NCI-H510A (cell line): Measurements from ENCODE around the gene RASGEF1C.

Experiments used
- DNase-seq: peaks from one replicate; lab custom pipeline; 2025; lab: John Stamatoyannopoulos, UW

Gene RASGEF1C

DNA sequence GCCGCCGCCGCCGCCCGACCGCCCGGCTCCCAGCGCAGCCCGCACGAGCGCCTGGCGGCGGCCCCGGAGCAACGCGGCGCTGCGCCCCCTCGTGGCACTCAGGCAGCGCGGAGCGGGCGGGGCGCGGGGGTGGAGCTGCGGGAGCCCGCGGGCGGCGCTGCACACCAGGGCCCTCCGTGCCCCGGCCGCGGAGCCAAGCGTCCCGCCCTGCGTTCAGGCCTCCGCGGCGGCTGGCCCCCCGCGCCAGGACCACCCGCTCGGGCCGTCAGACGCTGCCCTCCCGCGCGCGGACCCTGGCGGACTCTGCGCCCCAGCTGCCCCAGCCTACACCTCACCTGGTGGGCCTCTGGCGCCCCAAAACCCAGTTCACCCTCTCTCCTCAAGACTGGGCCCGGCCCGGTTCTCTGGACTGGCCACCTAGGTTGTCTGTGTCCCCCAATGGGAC lies at the start of gene RASGEF1C:
Gene RASGEF1C, minus strand, starts transcription at position 75 of the 445 bp plus-strand sequence. CDS start 71,159 bp downstream, outside the sequence.
- no peak for DNase-seq

DNA sequence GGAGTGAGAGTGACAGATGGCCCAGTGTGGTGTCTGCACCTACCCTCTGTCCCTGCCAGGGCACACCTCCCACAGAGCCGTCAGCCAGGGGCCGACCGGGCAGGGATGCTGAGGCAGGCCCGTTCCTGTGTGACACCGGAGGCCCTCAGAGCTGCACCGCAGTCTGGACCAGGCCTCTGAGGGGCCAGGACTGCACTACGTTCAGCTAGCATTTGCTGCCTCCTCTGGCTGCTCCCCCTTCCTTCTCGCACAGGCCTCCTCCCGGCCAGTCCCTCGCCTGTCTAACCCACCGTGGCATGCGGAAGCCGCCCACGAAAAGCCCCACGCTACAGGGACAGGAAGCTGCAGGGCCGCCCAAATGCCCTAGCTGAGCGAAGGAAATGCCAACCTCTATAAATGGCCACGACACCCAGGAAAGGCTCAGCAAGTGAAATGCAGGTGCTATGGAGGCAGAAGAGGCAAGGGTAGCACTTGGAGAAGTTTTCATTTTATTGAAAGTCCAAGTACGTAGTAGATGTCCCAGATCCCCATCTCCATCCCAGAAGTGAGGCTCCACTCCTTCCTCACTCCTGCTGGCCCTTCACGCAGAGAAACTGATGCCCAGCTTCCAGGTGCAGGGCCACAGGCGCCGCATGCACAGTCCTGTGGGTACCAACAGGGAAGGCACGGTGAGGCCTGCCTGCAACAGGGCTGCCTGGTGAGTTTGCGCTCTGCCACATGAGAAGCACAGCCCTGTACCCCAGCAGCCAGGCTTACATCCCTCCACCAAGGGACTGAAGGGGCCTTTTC lies 44.2 kb upstream of the RASGEF1C start:
- DNase-seq = no peak

DNA sequence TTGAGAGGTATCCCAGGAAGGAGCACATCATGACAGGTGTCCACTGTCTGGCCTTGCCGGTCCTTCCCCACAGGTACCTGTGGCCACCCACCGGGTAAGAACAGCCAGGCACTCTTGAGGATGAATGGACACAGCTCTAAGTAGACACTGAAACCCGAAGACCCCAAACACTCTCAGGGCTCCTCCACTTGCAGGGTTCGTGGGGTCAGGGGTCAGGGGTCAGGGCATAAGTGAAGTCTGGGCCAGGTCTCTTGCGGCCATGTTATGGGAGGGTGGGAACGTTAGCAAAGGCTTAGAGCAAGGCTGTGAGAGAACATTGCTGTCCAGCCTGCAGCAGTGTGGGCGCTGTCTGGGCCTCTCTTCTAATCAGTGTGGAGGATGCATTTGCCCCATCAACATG lies 42.9 kb upstream of the RASGEF1C start:
- DNase-seq = no peak

DNA sequence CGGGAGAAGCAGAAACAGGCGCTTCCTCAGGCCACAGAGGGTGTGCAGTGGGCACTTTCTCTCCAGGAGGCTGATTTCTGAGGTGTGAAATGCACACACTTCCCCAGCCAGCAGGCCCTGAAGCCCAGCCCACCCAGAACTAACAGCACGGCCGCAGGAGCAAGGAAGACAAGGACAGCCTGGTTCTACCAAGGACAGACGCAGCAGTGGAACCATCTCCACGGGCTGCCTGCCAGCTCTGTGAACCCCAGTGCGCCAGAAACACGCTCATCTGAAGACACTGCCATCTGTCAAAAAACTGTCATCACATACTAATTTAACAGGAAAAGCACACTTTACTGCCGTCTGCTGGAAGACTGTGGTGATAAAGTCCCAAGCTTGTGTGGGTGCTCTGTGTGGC lies 42.1 kb upstream of the RASGEF1C start:
- DNase-seq = no peak

DNA sequence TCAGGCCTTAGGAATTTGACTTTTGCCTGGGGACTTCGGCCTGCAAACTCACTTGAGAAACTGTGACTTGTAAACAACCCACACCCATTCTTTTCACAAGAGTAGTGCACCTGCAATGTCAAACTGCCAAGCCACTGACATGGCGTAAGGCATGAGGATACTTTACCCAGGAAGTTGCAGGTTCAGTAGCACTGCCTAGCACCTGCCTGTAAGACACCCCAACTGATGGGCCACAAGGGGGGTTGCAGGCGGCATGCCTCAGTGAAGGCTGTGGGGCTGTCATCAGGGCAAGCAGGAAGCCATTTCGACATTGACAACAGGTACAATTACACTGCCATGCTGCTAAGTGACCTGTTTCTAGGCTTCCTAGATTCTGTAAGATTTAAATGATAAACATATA lies 41.3 kb upstream of the RASGEF1C start:
- no peak for DNase-seq

DNA sequence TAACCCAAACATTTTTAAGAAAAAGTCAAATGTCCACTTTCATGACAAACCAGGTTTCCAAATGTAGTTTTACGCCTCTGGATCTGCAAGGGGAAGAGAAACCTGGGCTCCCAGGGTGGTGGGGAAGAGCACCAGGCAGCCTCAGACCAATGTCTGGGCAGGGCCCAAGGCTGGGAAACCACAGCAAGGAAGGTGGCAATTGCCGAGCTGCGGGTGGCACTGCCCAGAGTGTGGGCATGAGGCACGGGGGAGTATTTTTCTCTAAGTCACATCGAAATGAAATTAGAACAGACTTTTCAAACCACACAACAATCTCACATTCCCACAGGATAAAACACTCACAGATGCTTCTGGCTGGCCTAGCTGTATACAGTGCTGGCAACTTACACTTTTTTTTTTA lies 32.6 kb upstream of the RASGEF1C start:
- no peak for DNase-seq

DNA sequence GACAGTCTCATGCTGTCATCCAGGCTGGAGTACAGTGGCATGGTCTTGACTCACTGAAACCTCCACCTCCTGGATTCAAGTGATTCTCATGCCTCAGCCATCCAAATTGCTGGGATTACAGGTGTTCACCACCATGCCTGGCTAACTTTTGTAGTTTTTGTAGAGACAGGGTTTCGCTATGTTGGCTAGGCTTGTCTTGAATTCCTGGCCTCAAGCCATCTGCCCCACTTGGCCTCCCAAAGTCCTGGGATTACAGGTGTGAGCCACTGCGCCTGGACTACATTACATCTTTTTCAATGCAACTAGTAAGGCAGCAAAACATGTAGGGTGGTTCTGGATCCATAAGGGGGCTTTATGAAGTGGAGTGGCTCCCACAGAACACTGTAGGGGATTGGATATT lies 29.6 kb upstream of the RASGEF1C start:
- DNase-seq = no peak

DNA sequence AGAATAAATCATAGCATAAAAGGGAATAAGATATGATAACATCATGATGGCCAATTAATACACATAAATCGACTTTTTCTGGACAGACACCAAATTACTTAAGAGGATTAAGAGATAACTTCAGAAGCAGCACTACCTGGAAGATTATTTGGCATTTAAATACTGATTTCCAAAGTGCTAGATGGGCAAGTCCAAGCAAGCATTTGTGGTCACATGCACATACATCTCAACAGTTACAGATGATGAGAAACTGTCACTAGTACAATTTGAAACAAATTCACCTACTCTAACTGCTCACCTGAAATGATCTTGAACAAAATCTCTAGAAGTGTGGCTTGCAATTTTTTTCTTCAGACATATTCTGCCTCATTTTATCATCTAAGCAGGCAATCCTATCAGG lies 26.8 kb upstream of the RASGEF1C start:
- no peak for DNase-seq

DNA sequence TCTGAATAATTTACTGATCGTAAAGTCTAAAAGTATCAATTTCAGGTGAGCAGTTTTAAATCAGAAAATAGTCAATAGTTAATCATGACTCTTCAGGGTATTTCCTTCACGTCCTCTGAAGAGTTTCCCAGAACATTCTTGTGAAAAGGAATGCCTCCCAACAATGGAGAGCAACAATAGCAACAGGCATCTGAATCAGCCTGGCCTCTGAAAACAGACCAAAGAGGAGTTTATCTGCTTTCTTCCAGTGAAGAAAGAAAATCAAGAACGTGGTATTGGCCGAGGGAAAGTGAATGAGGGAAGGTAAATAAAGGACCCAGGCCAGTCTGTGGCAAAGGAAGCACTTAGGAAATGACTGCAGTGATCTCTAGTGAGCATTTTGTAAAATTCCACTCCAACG lies 26.1 kb upstream of the RASGEF1C start:
- DNase-seq = no peak

DNA sequence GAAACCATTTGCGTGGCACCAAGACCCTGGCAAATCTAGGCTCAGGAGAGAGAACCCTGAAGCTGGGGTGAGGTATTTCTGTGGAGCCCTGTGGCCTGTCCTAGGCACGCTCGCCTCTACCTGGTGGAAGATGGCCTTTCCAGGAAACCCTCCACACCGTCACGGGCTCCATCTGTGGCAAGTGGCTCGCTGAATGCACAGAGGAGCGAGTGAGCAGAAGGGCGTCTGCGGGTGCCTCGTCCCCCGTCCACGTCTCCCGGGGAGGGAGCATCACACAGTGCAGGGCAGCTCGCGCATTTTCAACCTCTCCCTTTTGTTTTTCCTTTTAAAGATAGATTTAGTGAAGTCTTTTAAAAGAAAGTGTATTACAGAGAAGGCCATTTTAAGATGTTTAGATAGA lies 25.3 kb upstream of the RASGEF1C start:
- no peak for DNase-seq

DNA sequence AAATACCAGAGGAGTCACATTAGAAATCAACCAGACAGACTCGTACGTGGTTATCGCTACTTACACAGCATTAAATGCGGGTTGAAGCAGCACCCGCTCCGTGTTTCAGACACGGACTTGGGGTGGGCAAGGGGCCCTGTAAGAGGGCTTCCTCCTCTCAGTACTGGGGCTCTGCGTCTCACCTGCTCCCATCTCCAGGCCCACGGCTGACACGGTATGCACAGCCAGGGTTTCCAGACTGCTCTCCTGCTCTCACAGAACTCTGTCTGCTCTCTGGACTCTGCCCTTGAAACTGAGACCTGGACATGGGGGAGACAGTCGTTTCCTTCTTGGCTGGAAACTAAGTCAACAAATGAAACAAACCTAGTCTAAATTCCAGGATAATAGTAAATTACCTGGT lies 24.7 kb upstream of the RASGEF1C start:
- no peak for DNase-seq

DNA sequence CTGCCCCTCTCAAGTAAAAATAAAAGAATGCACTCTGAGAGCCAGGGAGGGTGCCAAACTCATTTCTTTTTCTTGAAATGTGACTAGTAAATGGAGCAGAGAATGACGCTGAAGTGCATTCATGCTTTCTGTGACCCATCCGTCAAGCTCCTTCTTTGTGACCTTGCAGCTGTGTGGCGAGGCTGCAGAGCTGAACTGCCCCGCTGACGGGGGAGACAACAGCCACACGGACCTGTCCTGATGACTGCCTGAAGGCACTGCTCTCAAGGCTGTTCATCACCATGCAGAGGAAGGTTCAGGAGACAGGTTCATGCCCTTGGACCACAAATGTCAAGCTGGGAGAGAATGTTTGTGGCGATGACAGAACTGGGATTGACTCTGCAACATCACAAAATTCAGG lies 21.0 kb upstream of the RASGEF1C start:
- DNase-seq = no peak

DNA sequence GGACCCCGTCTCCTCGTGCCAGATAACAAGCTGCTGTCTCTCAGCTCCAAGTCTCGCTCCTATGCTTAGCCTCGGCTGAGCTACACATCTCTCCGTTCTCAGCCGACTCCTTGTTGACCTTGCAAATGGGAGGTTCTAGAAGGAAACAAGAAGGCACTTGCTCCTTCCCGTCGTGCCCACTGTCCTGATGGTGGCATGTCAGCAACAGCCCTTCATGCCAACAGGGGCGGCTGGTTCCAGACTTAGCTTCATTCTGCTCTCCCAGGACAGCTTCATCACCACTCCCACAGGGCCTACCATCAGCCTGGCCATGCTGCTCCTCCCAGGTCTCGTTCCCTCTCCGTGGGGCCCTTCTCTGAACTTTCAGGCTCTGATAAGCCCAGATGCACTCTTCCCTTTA lies 13.0 kb upstream of the RASGEF1C start:
- DNase-seq = no peak

DNA sequence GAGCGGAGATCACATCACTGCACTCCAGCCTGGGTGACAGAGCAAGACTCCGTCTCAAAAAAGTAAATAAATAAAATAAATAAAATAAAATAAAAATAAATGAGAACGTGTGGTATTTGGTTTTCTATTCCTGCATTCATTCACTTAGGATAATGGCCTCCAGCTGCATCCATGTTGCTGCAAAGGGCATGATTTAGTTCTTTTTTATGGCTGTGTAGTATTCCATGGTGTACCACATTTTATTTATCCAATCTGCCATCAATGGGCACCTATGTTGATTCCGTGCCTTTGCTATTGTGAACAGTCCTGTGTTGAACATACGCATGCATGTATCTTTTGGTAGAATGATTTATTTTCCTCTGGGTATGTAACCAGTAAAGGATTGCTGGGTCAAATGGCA lies 8.8 kb upstream of the RASGEF1C start:
- no peak for DNase-seq

DNA sequence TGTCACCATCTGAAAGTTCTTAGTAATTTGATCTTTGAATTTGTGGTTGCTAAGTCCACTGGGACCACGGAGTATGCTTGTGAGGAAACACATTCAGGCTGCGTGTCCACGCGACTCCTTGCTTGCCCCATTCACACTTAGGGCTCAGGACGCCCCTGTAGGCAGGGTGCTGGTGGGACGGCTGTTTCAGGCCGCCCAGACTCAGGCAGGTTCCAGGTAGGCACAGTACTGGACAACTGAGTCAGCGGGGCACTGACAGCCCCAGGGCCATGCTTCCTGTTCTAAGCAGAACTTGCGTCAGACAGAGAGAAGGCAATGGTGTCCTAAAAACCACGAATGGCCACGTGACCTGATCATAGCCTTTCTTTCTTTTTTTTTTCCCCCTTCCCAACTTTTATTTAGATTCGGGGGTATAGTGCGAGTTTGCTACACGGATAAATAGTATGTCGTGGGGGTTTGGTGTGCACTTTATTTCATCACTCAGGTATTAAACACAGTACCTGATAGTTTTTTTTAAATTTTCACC lies 7.7 kb upstream of the RASGEF1C start:
- no peak for DNase-seq

DNA sequence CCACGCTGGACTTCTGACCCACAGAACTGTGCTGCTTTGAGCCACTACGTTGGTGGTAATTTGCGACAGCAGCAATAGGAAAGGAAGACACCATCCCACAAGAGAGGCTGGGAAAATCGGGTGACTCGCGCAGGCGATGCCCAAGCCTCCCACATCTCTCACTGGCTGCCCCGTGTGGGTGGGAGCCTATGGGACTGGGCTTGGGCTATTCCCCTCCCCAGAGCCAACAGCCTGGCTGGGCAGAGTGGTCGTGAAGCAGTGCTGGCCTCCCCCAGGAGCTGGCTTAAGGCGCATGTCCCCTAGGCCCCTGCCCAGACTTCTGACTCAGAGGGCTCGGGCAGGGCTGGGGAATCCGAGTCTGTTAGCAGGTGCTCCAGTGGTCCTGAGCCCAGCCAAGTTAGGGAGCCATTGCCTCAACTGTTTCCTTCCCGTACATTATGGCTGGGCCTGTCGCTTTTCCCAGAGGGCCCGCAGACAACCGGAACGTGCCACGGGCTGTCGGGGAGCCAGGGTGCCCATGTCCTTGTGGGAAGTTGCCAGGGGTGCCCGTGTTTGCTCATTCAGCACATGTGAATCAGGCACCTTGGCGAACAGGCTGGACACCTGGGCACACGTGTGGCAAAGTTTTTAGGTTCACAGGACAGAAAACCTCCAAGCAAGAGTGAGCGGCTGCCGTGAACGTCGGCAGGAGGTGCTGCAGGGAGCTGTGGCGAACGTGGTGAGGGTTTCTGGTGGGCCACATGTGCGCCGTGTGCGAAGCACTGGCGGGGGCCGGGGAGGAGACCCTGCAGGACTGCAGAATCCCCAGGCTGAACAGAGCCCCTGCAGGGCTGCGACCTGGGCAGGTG lies 7.0 kb upstream of the RASGEF1C start:
- DNase-seq = no peak

DNA sequence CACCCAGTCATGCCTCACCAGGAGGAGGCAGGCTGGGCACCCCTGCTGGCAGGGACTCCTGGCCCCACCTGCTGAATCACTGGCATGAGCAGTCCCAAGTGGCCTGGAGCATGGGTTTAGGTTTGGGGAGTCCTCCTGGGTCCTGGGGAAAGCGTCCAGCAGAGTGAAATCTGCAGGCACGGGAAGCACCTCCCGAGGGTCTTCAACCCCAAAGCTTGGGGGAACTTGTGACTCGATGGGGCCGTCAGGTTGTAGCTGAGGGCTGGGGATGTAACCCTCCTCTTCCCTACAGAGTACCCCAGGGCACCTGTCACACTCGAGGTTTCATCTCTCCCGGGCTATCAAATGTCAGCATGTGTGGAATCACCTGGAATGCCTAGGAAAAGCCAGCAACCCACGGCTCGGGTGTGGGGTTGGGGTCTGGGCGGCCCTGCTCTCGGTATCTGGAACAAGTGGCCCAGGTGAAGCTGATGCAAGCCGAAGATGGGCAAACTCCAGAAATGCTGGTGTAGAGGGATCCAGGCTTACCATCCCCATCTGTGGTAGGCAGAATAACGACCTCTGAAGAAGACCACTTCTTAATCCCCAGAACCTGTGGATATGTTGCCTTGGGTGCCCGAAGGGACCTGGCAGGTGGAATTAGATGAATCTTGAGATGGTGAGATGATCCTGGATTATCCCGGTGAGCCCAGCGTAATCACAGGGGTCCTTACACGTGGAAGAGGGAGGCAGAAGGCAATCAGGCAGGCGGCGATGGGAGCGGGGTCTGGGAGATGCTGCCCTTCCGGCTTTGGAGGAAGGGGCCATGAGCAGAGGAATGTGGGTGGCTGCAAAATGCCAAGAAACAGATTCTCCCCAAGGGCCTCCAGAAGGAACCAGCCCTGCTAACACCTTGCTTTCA lies 6.1 kb upstream of the RASGEF1C start:
- no peak for DNase-seq

DNA sequence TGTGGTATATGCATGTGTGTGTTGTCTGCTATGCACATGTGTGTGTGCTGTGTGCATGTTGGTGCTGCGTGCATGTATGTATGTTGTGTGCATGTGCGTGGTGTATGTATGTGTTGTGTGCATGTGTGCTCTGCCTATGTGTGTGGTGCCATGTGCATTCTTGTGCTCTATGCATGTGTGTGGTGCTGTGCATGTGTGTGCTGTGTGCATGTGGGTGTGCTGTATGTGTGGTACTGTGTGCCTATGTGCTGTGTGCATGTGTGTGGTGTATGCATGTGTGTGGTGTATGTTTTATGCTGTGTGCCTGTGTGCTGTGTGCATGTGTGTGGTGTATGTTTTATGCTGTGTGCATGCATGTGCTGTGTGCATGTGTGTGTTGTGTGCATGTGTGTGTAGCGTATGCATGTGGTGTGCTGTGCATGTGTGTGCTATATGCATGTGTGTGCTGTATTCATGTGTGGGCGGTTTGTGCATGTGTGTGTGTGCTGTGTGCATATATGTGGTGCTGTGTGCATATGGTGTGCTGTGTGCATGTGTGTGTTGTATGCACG lies 4.7 kb upstream of the RASGEF1C start:
- no peak for DNase-seq

DNA sequence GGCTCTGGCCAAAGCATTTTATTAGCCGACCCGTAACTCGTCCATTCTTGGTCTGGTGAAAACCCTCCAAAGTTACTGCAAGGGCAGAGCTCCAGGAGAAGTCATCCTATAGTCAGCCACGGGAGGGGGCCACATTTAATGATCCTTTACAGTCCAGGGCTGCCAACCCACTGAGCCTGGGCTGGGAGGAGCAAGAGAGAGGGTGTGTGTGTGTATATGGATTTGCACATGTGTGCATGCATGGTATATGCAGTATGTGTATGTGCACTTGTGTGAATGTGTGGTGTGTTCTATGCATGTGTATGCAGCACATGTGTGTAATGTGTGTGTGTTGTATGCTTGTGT lies 4.2 kb upstream of the RASGEF1C start:
- DNase-seq = no peak

DNA sequence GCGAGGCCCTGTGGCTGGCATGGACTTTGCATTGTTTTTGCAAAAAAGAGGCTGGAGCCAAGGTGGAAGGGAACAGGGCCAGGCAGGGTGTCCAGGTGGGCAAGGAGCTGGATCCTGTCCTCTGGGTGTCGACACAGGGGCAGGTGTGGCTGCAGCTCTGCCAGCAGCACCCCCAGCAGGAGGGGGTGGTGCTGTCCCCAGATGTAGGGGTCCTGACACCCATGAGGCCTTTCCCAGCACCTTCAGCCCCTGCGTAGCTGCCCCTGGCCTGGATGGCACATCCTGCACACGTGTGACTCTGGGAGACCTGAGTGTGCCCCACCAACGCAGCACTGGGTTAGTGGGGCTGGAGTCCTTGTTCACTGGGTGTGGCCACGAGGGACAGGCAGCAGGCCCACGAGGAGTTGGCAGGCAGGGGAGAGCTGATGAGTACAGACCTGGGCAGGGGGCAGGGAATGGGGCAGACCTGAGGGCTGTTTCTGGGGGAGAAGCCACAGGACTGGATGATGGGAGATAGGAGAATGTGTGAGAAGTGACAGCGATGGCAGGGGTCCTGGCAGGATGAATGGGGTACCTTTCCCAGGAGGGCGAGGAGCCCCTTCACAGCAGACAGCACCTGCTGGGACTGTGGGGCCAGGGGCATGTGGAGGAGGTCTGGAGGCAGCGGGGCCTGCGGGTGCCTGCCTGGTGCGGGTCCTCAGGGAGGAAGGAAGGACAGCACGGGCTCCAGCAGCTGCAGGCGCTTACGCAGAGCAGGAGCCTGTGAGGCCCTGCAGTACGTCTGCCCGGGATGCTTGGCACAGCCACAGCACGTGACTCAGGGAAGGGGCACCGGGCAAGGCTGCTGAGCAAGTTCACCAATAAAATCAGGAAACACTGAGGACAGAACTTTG lies 3.6 kb upstream of the RASGEF1C start:
- no peak for DNase-seq

DNA sequence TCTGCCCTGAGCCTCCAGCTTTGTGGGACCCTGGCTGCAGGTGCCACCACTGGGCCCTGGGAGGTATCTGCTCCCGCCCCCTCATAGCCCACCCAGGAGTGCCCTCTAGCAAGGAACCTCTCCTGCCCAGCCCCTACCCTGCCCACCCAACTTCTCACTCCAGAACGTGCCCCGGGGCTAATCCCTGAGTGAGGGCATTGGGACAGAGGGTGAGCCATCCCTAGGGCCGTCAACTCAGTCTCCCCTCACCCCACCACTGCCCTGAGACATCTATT lies 2.7 kb upstream of the RASGEF1C start:
- no peak for DNase-seq
